ENCODE measurements around the gene TSPAN18. TPM values are rescaled to one million over a fixed set of nuclear protein-coding genes. Genes with fewer than 3 reads are reported as not detected.
"Not testable (repeated sequence)": the region's sequence is repeated elsewhere in the genome, so short reads cannot be mapped to it uniquely, and the experiment has no call there.

TSPAN18 gene
- polyA plus RNA-seq, 3 donors, result 59.9 to 62.0 (median 61.2) TPM

DNA sequence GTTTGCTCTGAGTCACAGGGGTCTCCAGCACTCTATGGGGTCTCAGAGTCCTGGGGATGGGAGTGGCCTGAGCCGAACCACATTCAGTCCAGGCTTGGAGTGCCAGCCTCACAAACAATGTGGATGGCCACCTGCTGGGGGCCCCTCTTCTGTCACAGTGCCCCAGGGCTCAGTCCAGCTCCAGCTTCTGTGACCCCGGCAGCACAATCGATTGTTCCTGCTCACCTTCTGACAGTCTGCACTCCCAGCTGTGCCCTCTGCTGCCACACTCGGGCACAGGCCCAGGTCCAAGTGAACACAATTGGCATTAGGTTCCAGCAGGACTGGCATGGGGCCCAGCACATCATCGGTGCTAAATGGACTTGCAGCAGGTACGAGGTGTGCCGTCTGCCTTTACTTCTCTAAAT is 139.1 kb downstream of the TSPAN18 start:
- DNase-seq, result no peak

DNA sequence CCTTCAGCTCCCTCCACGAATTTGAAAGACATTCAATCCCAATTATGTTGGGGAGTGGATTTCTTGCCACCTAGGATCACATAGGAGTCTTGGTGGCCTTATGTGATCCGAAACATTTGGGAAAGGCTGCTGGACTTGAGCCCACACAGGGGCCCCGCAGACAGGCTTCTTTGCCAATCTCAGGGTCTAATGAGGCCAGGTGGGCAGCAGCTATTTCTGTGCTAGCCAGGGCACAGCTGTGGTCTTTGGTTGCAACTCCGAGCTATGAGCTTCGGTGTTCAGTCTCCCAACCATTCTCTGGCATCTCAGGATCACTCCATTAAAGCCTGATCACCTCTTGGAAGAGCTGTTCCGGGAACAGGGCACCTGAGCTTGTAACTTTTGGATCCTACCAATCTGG is 139.5 kb downstream of the TSPAN18 start:
- DNase-seq, result no peak

DNA sequence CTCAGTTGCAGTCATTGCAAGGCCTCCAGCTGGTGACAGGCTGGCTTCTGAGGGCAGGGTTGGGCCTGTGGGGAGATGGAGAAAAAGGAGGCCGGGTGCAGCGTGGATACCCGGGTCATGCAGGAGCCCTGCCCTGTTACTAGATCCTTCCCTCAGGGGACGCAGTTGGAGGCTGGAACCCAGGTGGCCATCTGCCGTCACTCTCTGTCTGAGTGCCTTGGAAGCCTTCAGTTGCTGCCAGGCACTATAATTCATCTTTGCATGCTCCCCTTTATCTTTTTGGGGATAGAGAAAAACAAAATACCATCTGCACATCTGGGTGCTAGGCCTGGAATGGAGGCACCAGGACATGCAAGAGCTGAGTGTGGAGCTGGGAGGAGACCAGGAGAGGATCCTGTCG is 141.3 kb downstream of the TSPAN18 start:
- no peak for DNase-seq

DNA sequence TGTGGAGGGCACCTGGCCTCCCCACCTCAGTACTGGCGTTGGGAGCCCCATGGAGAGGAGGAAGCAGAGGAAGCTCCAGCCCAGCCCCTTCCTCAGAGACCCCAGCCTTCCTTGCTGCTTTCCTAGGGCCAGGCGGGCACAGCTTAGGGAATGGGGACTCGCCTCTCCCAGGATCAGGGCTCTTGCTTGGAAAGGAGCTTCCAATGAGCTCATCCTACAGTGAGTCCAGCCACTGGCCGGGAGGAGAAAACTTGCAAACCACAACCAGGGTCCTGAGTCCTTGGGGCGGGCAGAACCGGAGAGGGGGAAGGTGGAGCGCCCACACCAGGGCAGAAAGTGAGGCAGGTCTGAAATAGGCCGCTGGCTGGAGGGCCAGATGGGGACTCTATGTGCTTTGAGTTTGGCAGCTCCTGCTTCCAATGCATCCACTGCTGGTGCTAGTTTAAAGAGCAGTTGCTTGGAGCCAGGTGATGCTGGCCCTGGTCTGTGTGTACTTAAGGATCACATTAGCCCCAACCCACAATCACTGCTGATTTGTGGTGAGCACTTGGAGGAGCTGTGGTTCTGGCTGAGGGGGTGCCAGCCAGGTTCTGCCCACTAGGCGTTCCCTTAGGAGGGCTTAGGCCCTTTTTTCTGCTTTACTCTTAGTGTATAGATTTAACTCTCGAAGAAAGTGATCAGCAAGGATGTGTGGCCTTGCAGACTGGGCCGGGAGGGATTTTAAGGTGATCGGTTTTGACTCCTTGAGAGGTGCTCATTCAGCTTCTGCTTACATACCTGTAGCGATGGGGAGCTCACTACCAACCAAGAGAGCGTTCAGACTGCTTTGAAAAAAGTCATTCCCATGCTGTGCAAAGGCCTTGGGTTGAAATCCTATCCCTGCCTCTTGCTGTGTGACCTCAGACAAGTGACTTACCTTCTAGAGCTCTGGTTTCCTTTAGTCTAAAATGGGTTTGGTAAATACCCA is 142.0 kb downstream of the TSPAN18 start:
- DNase-seq, result no peak

DNA sequence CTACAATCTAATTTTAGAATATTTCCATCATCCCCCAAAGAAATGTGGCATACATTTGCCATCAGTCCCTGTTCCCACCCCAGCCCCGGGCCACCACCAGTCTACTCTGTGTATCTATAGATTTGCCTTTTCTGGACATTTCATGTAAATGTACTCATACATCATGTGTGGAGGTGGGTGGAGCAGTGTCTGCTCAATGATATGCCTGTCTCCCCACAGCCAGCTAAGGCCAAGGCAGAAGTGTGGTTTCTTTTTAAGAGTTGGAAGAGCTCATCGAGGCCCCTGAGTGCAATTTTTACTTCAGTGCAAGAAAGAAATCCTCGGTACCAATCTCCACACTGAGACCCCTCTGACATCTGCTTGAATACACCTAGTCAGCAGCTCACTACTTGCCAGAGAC is 143.4 kb downstream of the TSPAN18 start:
- DNase-seq, result no peak

DNA sequence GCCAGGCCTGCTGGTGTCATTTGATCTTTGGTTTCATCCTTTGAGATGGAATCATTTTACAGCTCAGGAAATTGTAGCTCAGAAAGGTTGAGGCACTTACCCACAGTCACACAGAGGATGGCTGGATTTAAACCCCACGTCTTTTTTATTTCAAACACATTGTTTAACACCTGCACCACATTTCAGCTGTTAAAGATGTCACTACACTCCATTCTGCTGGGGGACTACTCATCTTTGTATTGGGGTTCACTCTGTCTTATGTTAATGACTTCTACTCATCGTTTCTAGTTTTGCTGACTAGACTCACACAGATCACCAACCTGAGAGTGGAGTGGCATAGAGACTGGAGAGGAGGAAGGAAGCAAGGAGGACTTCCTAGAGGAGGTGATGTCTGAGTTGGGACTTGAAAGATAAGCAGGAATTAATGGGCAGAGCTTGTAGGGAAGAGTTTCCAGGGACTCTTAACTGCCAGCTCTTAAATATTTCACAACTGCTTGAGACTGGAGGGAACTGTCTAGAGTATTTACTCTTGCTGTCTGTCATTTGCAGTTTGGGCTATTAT is 143.9 kb downstream of the TSPAN18 start:
- no peak for DNase-seq

DNA sequence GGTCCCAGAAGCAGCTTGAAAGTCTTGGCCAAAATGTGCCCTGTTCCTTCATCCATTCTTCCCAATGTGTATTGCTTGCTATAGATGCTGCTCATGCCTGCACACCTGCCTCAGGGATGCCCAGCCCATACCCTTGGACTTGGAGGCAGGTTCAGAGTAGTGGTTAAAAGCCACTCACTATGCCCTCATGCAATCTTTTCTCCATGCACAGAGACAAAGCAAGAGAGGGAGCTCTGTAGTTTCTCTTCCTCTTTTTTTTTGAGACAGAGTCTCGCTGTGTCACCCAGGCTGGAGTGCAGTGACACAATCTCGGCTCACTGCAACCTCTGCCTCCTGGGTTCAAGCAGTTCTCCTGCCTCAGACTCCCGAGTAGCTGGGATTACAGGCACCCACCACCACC is 144.9 kb downstream of the TSPAN18 start:
- DNase-seq, result not testable (repeated sequence)

DNA sequence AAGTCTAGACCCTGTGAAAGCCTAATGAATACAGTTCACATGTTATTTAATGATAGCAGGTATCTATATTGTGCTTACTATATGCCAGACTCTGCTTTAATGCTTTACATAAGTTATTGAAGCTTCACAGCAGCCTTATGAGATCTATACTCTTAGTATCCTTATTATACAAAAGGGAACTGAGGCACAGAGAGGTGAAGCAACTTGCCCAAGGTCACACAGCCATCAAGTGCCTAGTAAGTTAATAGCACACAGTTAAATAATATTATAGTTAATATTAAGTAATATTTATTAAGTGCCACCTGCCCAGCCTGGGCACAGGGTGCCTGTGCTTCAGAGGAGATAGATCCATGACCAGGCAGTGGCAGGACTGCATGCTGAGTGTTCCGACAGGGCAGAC is 145.8 kb downstream of the TSPAN18 start:
- DNase-seq, result no peak

DNA sequence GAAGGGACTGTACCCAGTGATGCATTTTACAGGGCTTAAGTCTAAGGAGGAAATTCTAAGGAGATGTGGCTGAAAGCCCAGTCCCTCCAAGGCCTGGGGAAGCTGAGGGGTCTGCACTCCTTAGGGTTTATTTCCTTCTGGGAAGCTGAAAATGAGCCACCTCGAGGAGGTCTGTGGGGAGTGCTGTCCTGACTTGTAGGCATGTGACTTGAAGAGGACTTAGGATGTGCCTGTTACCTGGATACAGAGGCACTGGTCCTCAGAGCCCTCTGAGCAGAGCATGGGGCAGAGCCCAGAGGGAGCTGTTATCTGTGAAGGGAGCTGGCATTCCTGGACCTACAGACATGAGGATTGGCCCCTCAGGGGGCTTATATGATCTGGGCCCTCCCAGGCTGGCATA is 146.8 kb downstream of the TSPAN18 start:
- DNase-seq, result no peak

DNA sequence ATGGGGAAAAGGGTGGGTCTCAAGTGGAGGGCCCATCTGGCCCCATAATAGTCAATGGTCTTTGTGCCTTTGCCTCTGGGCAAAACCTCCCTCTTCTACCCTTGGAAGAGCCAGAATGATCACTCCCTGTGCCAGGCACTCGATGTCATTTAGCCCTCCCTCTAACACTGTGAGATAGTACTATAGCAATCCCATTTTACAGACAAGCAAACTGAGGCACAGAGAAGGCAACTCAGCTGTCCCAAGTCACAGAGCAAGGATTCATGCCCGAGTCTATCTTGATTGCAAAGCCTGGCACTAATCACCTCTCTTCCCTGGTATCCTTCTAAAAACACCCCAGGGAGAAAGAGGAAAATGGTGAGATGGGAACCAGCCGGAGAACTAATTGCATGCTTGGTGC is 147.5 kb downstream of the TSPAN18 start:
- DNase-seq, result no peak

DNA sequence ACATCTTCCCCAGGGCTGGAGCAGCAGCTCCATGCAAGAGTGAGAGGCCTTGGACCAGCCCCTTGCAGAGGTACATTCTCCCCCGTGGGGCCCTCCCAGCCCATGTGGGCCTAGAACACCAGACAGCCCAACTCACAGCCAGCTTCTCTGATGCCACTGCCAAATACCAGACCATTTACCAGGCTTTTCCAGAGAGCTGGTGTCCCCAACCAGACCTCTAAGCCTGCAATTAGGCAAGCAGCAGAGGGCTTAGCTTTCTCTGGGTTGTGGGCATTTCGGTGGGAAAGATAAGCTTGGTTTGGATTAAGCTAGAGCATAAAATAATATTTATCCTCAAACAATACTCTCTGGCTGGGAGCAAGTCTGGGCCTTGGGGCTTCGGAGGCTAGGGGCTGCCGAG is 148.3 kb downstream of the TSPAN18 start:
- no peak for DNase-seq

DNA sequence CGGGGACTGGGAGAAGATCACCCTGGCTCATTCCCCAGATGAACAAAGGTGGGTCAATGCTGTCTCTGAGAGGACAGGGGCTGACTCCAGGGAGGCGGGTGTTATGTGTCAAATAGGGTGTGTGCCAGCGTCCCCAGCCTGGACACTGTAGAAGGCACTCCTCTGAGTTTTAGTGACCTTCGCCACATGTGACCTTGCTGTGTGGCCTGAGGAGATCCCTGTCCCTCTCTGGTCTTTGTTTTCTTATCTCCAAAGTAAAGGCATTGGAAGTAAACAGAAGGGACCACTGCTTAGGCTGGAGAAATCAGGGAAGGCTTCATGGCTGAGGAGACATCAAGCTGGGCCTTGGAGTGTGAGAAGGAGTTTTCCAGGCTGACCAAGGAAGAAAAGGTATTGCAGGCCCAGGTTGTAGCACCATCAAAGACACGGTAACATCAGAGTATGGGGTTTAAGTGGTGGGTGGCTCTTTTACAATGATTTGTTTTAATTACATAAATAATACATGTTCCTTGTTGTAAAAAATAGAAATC is 149.5 kb downstream of the TSPAN18 start:
- no peak for DNase-seq

DNA sequence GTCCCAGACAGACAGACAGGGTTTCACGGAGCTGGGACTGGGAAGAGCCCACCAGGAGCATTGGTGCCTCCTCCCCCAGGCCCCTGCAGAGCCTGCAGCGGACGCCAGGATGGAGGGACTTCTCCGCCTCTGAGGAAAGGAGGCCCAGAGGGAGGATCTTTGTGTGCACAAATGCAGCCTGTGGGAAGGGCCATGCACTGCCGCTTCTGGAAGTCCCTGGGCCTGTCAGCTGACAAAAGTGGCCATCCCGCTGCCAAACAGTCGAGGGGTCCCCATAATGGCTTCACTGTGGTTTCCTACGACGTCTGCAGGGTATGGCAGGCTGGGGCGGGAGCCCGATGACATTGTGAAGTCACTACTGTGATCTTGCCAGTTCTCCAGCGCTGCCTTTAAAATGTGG is 150.1 kb downstream of the TSPAN18 start:
- DNase-seq, result no peak

DNA sequence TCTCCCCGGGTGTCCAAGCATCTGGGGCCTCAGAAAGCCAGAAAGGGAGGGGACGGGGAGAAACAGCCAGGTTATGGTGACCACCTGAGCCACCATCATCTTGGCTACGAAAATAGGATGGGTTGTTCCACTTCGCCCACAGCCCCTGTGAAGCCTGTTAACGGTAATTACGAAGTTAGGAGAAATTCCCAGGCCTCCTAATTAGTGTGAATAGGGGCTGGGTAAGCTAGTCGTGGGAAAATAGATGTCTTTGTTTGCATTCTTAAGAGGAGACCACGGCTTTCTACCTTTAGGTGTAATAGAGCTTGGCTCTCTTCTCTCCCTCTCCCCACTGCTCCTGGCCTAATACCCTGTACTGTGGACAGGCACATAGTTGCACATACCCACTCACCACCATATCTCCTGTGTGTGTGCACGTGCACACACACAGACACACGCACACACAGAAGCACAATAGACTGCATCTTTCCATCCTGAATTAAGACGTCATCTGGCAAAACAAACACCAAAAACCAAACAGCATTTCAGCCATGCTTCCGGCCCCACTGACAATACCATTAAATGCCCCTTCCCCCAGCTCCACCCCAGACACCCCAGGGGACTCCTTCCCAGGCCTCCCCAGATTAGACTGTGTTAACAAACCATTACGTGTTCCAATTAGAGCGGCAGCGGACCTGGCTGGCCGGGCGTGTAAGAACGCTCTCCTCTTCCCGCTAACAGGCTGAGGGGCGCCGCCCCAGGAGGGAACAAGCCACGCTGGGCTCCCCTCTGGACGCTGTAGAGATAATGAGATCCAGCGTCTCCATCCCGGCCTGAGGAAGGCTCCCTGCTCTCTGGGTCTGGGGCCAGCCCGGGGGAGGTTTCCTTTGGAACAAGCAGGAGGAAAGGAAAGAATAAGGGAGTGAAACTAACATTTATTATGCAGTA is 151.1 kb downstream of the TSPAN18 start:
- DNase-seq, result peak; percentile 52

DNA sequence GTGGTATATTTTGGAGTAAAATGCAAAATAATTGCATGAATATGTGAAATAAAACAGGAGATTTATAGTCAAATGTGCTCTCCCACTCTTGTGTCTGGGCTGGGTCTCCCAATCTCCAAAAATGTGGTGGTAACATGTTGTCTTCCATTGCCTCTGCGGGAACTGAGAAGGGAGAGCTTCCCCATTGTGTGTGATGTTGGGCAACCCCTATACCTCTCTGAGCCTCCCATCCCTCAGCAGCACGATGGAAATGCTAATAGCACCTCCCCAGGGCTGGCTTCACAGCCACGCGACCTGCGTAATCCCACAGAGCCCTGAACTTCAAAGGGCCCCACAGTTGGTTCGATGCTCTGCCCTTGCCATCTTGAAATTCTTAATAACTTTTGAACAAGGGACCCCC is 151.9 kb downstream of the TSPAN18 start:
- no peak for DNase-seq

DNA sequence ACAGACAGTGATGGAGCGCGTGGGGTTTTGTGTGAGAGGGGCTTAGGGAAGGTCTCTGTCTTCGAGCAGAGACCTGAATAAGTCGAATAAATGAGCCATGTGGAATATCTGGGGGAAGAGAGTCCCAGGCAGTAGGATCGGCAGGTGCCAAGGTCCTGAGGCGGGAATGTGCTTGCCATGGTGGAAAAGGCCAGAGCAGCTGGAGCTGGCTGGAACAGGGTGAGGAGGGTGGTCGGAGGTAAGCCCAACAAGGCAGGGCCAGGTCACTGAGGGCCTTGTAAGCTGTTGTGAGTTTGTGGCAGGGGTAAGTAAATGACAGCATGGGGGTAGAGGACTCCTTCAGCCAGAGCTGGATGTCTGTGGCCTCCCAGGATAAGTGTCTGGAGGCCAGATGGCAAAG is 152.7 kb downstream of the TSPAN18 start:
- DNase-seq, result no peak

DNA sequence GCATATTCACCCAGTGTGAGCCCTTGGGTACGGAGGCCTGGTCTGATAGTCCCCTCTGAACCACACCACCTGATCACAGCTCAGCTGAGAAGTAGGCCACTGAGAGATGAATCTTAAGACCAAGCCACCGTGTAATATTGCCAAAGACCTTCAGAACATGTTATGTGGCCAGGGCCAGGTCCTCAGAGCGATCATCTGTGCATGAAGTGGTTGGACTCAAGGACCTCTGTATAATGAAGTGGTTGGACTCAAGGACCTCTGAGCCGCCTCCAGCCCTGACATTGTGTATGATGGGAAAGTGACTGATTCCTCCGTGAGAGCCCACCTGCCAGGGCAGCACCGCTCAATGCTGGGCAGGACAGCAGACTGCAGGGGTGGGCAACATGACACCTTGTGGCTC is 153.7 kb downstream of the TSPAN18 start:
- no peak for DNase-seq

DNA sequence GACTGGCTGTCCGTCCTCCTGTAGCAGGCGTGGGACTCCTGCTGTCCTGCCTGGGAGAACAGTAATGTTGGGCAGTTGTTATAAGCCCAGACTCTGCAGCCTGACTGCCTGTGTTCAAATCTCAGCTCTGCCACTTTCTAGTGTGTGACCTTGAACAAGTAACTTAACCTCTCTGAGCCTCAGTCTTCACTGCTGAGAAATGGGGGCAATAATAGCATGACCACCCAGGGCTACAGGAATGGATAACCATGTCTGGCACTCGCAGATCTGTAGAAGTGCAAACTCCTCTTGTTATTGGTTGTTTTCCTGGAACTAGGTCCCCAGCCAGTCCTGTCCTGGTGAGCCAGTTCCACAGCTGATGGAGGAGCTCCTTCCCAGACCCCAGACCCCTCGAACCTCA is 154.2 kb downstream of the TSPAN18 start:
- no peak for DNase-seq

DNA sequence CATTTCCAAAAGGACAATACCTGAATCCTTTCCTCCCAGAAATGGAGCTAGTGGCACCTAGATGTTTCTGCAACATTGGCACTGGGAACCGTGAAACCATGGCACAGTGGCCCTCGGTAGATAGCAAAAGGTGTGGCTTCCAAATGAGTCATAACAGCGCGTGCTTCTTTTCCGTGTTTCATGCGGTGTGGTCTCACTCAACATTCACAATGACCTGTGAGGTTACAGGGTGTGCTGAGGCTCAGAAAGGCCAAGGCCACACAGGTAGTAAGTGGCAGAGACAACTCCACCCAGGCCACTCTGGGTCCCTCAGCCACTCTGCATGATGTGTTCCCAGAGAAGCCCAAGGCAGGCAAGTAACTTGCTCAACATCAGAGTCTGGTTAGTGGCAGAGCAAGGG is 156.5 kb downstream of the TSPAN18 start:
- DNase-seq, result no peak

DNA sequence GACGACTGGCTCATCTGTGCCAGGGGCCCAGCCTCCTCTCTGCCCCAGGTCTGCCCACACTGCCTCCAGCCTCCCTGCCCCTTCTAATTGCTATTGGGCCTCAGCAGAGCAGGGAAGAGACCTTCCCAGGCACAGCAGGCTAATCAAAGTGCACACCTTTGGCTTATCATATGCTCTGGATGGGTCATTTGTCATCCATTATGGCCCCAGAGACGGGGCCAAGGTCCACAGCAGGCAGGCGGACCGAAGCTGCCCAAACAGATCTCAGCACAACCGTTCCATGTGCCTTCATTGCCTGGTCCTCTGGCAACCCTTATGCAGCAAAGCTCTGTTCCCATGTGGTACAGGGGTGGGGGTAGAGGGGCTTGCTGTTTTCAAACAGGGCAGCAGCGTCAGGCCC is 157.3 kb downstream of the TSPAN18 start:
- DNase-seq, result no peak

DNA sequence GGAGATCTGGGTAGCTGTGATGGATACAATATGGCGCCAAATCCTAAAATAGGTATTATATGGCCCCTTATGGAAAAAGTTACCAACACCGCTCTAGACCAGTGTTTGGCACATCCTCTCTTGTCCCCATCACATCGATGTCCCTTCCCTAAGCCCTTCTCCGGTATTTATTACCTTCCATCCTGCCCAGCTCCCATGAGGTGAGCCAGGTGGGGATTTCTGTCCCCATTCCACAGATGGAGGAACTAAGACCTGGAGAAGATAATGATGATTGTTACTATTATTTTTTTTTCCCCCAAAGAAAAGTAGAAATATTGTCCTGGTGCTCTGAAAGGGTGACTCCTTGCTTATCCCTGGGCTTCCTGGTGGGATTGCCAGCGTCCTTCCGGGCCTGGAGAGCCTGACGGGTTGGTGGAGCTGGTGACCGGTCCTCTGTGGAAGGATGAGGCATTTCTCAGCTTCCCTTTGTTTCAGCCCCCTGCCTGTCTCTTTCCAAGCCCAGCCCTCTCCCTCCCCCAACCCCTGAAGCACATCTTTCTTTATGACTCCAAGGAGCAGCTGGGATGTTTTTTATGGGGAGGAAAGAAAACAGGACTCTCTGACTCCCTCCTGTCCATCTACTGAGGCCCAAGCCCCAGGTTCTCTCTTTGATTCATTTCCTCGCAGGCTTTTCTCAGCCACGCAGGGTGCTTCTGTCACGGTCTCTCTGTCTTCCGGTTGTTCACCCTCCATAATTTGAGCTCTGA is 158.5 kb downstream of the TSPAN18 start:
- peak; percentile 52 for DNase-seq
